Smooth muscle cell (in vitro differentiated cells): ENCODE measurements around the gene DNAAF5. TPM values are rescaled to one million over a fixed set of nuclear protein-coding genes. Genes with fewer than 3 reads are reported as not detected.
"Not testable (repeated sequence)": the region's sequence is repeated elsewhere in the genome, so short reads cannot be mapped to it uniquely, and the experiment has no call there.

Experiments
- DNase-seq: peaks from one replicate; lab custom pipeline; 2025; ENCODE audit not compliant: unreplicated experiment; lab: John Stamatoyannopoulos, UW
- H2AFZ ChIP-seq: fragments of 200-600 bp; sonication (generic); 2 replicates; pipeline ENCODE4 v1.6.0; 2016; ENCODE audit warnings: antibody characterized with exemption, low read depth, mild to moderate bottlenecking
- H3F3A ChIP-seq: fragments of 200-600 bp; sonication (generic); 2 replicates; pipeline ENCODE4 v1.6.0; 2017; ENCODE audit warnings: antibody characterized with exemption, low read depth
- H3K27ac ChIP-seq: fragments of 200-600 bp; sonication (generic); 2 replicates; pipeline ENCODE4 v1.5.1; 2016; ENCODE audit warnings: low read depth, mild to moderate bottlenecking
- H3K27me3 ChIP-seq: fragments of 200-600 bp; sonication (generic); 2 replicates; pipeline ENCODE4 v1.6.1; 2016; ENCODE audit warnings: low read depth, mild to moderate bottlenecking
- H3K36me3 ChIP-seq: fragments of 200-600 bp; sonication (generic); 2 replicates; pipeline ENCODE4 v1.5.1; 2016; ENCODE audit warnings: low read depth
- H3K4me1 ChIP-seq: fragments of 200-600 bp; sonication (generic); 2 replicates; pipeline ENCODE4 v1.5.1; 2016; ENCODE audit warnings: low read depth
- H3K4me2 ChIP-seq: fragments of 200-600 bp; sonication (generic); 2 replicates; pipeline ENCODE4 v1.6.0; 2016; ENCODE audit warnings: mild to moderate bottlenecking
- H3K4me3 ChIP-seq: fragments of 200-600 bp; sonication (generic); 2 replicates; pipeline ENCODE4 v1.5.1; 2016; ENCODE audit warnings: mild to moderate bottlenecking
- H3K79me2 ChIP-seq: fragments of 200-600 bp; sonication (generic); 2 replicates; pipeline ENCODE4 v1.6.0; 2016; ENCODE audit warnings: low read depth, mild to moderate bottlenecking
- H3K9ac ChIP-seq: fragments of 200-600 bp; sonication (generic); 2 replicates; pipeline ENCODE4 v1.6.0; 2016; ENCODE audit warnings: low read depth
- H3K9me3 ChIP-seq: fragments of 200-600 bp; sonication (generic); replicated peaks from 2 replicates; pipeline ENCODE4 v1.5.1; 2016; ENCODE audit warnings: low read depth
- H4K20me1 ChIP-seq: fragments of 200-600 bp; sonication (generic); 2 replicates; pipeline ENCODE4 v1.6.0; 2016; ENCODE audit warnings: low read depth
- WGBS: methylation state at CpG from one replicate; pipeline ENCODE4 v1.1.7; 2016; ENCODE audit warnings: low lambda C conversion rate; 5-methylcytosine and 5-hydroxymethylcytosine counted together
- polyA plus RNA-seq: library from polyadenylated mRNA; unstranded; fragments of >200 nt; fragmentation: Nextera tagmentation; extraction: Ambion mirVana; gene quantifications from 2 replicates; pipeline ENCODE4 v1.2.1, GENCODE V29; 2016
- total RNA-seq: library from RNA; depleted of rRNA; stranded (reverse); fragments of >200 nt; gene quantifications from 2 replicates; pipeline ENCODE4 v1.2.3, GENCODE V29; 2014
- TF ChIP-seq, protein P1 (sequence below): fragments of 200-600 bp; sonication (generic); IDR thresholded peaks from 2 replicates; pipeline ENCODE4 v1.5.1; 2017; ENCODE audit warnings: borderline replicate concordance, mild to moderate bottlenecking, antibody characterized with exemption; ENCODE audit not compliant: insufficient read depth, poor library complexity, severe bottlenecking

DNAAF5 gene
- total and polyA plus RNA-seq, 2 experiments from 2014 or later: 13.9 to 17.0 TPM

DNA sequence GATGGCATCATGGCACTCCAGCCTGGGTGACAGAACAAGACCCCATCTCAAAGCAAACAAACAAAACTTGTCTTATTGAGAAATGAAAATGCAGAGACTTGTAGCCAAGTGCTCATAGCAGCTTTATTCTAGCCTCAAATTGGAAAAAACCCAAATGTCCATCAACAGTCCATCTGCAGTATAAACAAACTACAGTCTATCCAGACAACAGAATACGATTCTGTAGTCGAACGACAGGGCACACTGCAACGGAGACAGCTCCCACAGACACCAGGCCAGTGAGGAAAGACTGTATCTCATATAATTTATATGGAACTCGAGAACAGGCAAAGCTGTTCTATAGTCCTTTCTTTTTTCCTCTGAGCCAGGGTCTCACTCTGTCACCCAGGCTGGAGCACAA is 65.0 kb downstream of the DNAAF5 start:
- TF ChIP-seq, protein P1, sequence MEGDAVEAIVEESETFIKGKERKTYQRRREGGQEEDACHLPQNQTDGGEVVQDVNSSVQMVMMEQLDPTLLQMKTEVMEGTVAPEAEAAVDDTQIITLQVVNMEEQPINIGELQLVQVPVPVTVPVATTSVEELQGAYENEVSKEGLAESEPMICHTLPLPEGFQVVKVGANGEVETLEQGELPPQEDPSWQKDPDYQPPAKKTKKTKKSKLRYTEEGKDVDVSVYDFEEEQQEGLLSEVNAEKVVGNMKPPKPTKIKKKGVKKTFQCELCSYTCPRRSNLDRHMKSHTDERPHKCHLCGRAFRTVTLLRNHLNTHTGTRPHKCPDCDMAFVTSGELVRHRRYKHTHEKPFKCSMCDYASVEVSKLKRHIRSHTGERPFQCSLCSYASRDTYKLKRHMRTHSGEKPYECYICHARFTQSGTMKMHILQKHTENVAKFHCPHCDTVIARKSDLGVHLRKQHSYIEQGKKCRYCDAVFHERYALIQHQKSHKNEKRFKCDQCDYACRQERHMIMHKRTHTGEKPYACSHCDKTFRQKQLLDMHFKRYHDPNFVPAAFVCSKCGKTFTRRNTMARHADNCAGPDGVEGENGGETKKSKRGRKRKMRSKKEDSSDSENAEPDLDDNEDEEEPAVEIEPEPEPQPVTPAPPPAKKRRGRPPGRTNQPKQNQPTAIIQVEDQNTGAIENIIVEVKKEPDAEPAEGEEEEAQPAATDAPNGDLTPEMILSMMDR: no peak
- Histone ChIP-seq H3K27me3 (no peaks in the 10 kb centered on the region), H3K4me3 (no peak overlapping the region), H3K79me2 (no peaks in the 10 kb centered on the region), H3K27ac (no peak overlapping the region), H3K4me1 (no peaks in the 10 kb centered on the region), H3K9me3 (no peaks in the 10 kb centered on the region), H2AFZ (no peak overlapping the region), H3K36me3 (no peaks in the 10 kb centered on the region), H3F3A (no peaks in the 10 kb centered on the region), H4K20me1 (no peaks in the 10 kb centered on the region), H3K4me2 (no peak overlapping the region), H3K9ac (no peak overlapping the region)
- WGBS: 82% methylated on average over 5 of the region's 5 CpGs
- DNase-seq: no peak

- 86% methylated on average over 4 of the region's 5 CpGs for WGBS
- DNase-seq: no peak
- Histone ChIP-seq H3K79me2 (no peaks in the 10 kb centered on the region), H3K4me2 (no peak overlapping the region), H3K9ac (no peak overlapping the region), H2AFZ (no peak overlapping the region), H3K36me3 (no peaks in the 10 kb centered on the region), H3K4me1 (no peaks in the 10 kb centered on the region), H3F3A (no peaks in the 10 kb centered on the region), H3K27me3 (no peaks in the 10 kb centered on the region), H3K9me3 (no peaks in the 10 kb centered on the region), H3K27ac (no peak overlapping the region), H4K20me1 (no peaks in the 10 kb centered on the region), H3K4me3 (no peak overlapping the region)
- TF ChIP-seq, protein P1: no peak
Measured at GRCh38 chr7:794207-794606, 67.7 kb downstream of the DNAAF5 start.

- 97% methylated on average over 27 of the region's 31 CpGs for WGBS
- no peaks in the 10 kb centered on the region for H4K20me1 ChIP-seq
- no peak overlapping the region for H3K9ac ChIP-seq
- no peaks in the 10 kb centered on the region for H3K36me3 ChIP-seq
- H2AFZ ChIP-seq: no peak overlapping the region
- no peak overlapping the region for H3K4me2 ChIP-seq
- H3K4me3 ChIP-seq: no peak overlapping the region
- H3K27me3 ChIP-seq: no peaks in the 10 kb centered on the region
- H3K9me3 ChIP-seq: no peaks in the 10 kb centered on the region
- DNase-seq: no peak
- no peaks in the 10 kb centered on the region for H3K4me1 ChIP-seq
- H3K79me2 ChIP-seq: no peaks in the 10 kb centered on the region
- TF ChIP-seq, protein P1: no peak
- no peak overlapping the region for H3K27ac ChIP-seq
- no peaks in the 10 kb centered on the region for H3F3A ChIP-seq
Measured at GRCh38 chr7:794671-795329, 68.3 kb downstream of the DNAAF5 start.

DNA sequence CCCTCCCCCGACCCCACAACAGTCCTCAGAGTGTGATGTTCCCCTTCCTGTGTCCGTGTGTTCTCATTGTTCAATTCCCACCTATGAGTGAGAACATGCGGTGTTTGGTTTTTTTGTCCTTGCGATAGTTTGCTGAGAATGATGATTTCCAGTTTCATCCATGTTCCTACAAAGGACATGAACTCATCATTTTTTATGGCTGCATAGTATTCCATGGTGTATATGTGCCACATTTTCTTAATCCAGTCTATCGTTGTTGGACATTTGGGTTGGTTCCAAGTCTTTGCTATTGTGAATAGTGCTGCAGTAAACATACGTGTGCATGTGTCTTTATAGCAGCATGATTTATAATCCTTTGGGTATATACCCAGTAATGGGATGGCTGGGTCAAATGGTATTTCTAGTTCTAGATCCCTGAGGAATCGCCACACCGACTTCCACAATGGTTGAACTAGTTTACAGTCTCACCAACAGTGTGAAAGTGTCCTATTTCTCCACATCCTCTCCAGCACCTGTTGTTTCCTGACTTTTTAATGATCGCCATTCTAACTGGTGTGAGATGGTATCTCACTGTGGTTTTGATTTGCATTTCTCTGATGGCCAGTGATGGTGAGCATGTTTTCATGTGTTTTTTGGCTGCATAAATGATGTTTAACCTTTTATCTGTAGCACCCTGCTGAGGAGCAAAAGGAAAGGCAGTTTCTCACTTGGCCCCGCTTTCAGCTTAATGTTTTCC is 70.1 kb downstream of the DNAAF5 start:
- not testable (repeated sequence) for H3K4me1 ChIP-seq, DNase-seq

More for the DNA sequence above, 70.1 kb downstream of the DNAAF5 start:
- 88% methylated on average over 7 of the region's 10 CpGs for WGBS
- not testable (repeated sequence) for H3K9me3 ChIP-seq, H3K79me2 ChIP-seq, H3K9ac ChIP-seq, H3K36me3 ChIP-seq, H2AFZ ChIP-seq, H3K4me2 ChIP-seq, H4K20me1 ChIP-seq, H3K27me3 ChIP-seq, H3F3A ChIP-seq, H3K27ac ChIP-seq, H3K4me3 ChIP-seq
